Upper lobe of right lung (tissue), 1 donor: ENCODE measurements around the gene SATB1. TPM values are rescaled to one million over a fixed set of nuclear protein-coding genes. Genes with fewer than 3 reads are reported as not detected.

Source experiments
- ATAC-seq: fragments of 200-7000 bp; cut with Tn5 transposase; one replicate; pipeline ENCODE4 v1.9.1; 2020; ENCODE audit warnings: mild to moderate bottlenecking, moderate library complexity
- DNase-seq: peaks from one replicate; pipeline ENCODE4 v3.0.0-alpha.2; 2020
- H3K27ac ChIP-seq: fragments of 200-600 bp; one replicate; pipeline ENCODE4 v1.8.0; 2022
- H3K27me3 ChIP-seq: fragments of 200-600 bp; one replicate; pipeline ENCODE4 v1.8.0; 2022; ENCODE audit warnings: mild to moderate bottlenecking
- H3K36me3 ChIP-seq: fragments of 200-600 bp; one replicate; pipeline ENCODE4 v1.8.0; 2022
- H3K4me1 ChIP-seq: fragments of 200-600 bp; one replicate; pipeline ENCODE4 v1.8.0; 2022
- H3K4me3 ChIP-seq: fragments of 200-600 bp; one replicate; pipeline ENCODE4 v1.8.0; 2022; ENCODE audit warnings: mild to moderate bottlenecking
- H3K9me3 ChIP-seq: fragments of 200-600 bp; one replicate; pipeline ENCODE4 v1.8.0; 2022
- CTCF ChIP-seq: fragments of 200-600 bp; IDR thresholded peaks from one replicate; pipeline ENCODE4 v1.8.0; 2022; ENCODE audit warnings: antibody characterized with exemption
- intact Hi-C: fragments of 100-400 bp; cut with DNase I; formaldehyde crosslinking; loops from one replicate; pipeline ENCODE4 v1.11.0; 2022
- total RNA-seq: library from RNA; stranded (reverse); fragmentation: NEBNext Ultra II Directional; extraction: Animal tissue kit (Norgen Biotek cat#: 25700); gene quantifications from one replicate; pipeline ENCODE4 v1.2.1, GENCODE V29; 2021
- donor health status: DM: no; HTN: yes; CAD: no; lungs with severe emphysema.

Gene SATB1
- total RNA-seq, 1 donor from 2014 or later, result 28.4 TPM

DNA sequence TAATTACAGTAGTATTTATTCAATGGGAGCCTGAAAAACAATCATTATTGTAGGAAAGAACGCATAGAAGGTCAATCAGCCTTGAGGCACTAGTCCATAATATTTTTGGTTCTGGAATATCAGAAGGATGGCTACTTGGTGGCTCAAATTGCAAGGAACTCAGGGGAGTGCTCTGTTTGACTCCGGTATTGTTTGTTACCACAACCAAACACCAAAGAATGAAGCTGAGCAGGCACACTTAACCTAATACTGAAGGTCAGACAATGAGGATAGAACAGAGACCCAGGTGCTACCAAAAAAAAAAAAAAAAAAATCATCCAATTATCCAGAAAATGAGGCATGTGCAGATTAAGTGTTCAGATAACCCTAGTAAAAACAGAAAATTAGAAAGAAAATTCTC is 11.1 kb upstream of the SATB1 start:
- no peaks in the 10 kb centered on the region for H3K4me1 ChIP-seq
- DNase-seq (no peak), ATAC-seq (no peak)
- H3K27ac ChIP-seq, result no peak overlapping the region
- H3K4me3 ChIP-seq, result no peak overlapping the region
- H3K9me3 ChIP-seq, result no peaks in the 10 kb centered on the region
- TF ChIP-seq CTCF, result no peak
- no peaks in the 10 kb centered on the region for H3K36me3 ChIP-seq
- intact Hi-C loops, result no loop called here
- H3K27me3 ChIP-seq, result peaks cover under 1% of the 10 kb centered on the region

DNA sequence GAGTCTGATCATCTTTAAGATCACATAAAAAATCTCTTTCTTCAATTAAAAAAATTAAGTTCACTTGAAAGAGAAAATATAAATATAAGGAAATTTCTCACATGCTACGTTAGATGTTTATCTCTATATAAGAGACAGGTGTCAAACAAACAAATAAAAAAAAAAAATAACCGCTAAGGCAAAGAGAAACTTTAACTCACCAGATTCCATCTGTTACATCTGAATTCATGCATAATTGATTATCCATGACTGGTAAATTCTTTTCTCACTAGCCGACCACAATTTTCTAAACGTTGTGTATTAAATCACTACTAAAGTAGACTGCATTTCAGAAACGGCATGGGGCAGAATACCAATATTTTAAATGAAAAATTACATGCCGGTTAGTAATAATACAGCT is 9.6 kb upstream of the SATB1 start:
- ATAC-seq (no peak), DNase-seq (no peak)
- Histone ChIP-seq H3K36me3 (no peaks in the 10 kb centered on the region), H3K9me3 (no peaks in the 10 kb centered on the region), H3K27me3 (no peaks in the 10 kb centered on the region), H3K27ac (no peak overlapping the region), H3K4me1 (no peaks in the 10 kb centered on the region), H3K4me3 (no peak overlapping the region)
- intact Hi-C loops, result no loop called here
- TF ChIP-seq CTCF, result no peak

GRCh38 chr3:18432752-18433151 is 7.6 kb upstream of the SATB1 start:
- H3K9me3 ChIP-seq, result no peaks in the 10 kb centered on the region
- no peak for DNase-seq
- ATAC-seq, result no peak
- no peaks in the 10 kb centered on the region for H3K27me3 ChIP-seq
- no peak for TF ChIP-seq CTCF
- no peaks in the 10 kb centered on the region for H3K4me1 ChIP-seq
- no peak overlapping the region for H3K27ac ChIP-seq
- intact Hi-C loops, result no loop called here
- H3K36me3 ChIP-seq, result no peaks in the 10 kb centered on the region
- H3K4me3 ChIP-seq, result no peak overlapping the region

DNA sequence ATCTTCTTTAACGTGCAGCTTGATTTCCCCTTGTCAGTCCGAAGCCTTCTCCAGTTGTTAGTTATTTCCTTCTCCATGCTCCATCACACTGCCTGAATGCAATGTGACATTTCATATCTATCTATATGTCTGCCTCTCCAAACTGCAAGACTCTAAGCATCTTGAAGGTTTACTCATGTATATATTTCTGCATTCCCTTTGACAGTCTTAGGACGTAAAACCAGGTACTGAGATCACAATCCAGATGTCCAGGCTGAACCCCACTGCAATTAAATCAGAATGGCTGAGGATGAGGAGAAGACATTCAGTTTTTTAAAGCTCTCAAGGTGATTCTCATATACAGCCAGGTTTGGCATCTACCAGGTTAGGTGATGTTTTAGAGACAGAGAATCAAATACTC is 6.1 kb upstream of the SATB1 start:
- Histone ChIP-seq H3K4me1 (peaks cover 4% of the 10 kb centered on the region), H3K27ac (no peak overlapping the region), H3K9me3 (no peaks in the 10 kb centered on the region), H3K4me3 (no peak overlapping the region), H3K27me3 (no peaks in the 10 kb centered on the region), H3K36me3 (no peaks in the 10 kb centered on the region)
- no peak for DNase-seq
- TF ChIP-seq CTCF, result no peak
- intact Hi-C loops, result no loop called here
- ATAC-seq, result no peak

GRCh38 chr3:18428991-18429745 is 4.0 kb upstream of the SATB1 start:
- Histone ChIP-seq H3K4me1 (peaks cover 8% of the 10 kb centered on the region), H3K4me3 (no peak overlapping the region), H3K36me3 (no peaks in the 10 kb centered on the region), H3K9me3 (no peaks in the 10 kb centered on the region), H3K27ac (no peak overlapping the region), H3K27me3 (no peaks in the 10 kb centered on the region)
- intact Hi-C loops, result no loop called here
- no peak for ATAC-seq
- DNase-seq, result no peak
- TF ChIP-seq CTCF, result no peak

GRCh38 chr3:18428036-18428435 is 2.9 kb upstream of the SATB1 start:
- TF ChIP-seq CTCF, result no peak
- H3K4me1 ChIP-seq, result peaks cover 10% of the 10 kb centered on the region
- ATAC-seq (no peak), DNase-seq (no peak)
- no peaks in the 10 kb centered on the region for H3K27me3 ChIP-seq
- no peaks in the 10 kb centered on the region for H3K9me3 ChIP-seq
- no peak overlapping the region for H3K27ac ChIP-seq
- H3K36me3 ChIP-seq, result no peaks in the 10 kb centered on the region
- no peak overlapping the region for H3K4me3 ChIP-seq
- intact Hi-C loops, result no loop called here
